Glomerular endothelial cell (primary cell): ENCODE data around the gene C15orf40. TPM values are rescaled to one million over a fixed set of nuclear protein-coding genes. Genes with fewer than 3 reads are reported as not detected.
A peak's percentile ranks its signal among the peaks of the same experiment; 100 is the strongest.

Experiments
- DNase-seq: peaks from one replicate; pipeline ENCODE4 v3.0.0-alpha.2; 2011; ENCODE audit warnings: low read depth, low spot score; ENCODE audit errors: extremely low read depth
- total RNA-seq: library from RNA; depleted of rRNA; stranded (reverse); fragments of >200 nt; gene quantifications from 2 replicates; pipeline ENCODE4 v1.2.3, GENCODE V29; 2015

The C15orf40 gene
- total RNA-seq, 1 donor from 2014 or later, result 8.0 TPM

DNA sequence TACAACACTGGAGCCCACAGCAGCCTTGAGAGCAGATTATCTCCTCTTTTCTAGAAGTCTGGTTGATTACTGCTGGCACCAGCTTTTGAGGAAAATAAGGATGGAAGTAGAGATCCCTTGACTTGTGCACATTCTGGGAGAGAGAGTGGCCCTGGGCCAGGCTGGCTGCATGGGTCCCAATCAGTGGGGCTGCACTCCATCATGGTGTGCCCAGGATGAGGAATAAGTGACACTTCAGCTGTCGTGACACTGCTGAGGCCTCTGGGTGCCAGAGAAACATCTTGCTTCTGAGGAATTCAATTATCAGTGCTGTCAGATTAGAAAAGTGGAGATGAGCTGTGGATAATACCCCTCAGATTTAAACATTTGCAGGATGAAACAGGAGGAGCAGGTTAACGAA is 16.4 kb downstream of the C15orf40 start:
- no peak for DNase-seq

DNA sequence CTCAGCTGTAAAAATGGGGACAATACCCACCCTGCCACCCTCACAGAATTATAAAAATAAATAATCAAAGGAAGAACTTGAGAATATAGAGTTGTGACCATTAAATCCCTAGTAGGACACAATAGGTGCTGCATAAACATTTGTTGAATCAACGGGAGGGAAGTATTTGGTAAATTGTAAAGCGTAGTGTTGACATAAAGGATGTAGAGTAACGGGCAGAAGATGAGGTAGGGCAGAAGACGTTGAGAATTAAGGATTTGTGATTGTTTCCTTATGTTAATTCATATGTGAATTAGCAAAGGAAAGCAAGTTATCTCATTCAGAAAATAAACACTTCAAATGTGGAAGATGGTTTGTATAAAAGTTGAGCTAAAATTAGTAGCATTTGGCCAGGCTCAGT is 18.3 kb downstream of the C15orf40 start:
- DNase-seq, result no peak

DNA sequence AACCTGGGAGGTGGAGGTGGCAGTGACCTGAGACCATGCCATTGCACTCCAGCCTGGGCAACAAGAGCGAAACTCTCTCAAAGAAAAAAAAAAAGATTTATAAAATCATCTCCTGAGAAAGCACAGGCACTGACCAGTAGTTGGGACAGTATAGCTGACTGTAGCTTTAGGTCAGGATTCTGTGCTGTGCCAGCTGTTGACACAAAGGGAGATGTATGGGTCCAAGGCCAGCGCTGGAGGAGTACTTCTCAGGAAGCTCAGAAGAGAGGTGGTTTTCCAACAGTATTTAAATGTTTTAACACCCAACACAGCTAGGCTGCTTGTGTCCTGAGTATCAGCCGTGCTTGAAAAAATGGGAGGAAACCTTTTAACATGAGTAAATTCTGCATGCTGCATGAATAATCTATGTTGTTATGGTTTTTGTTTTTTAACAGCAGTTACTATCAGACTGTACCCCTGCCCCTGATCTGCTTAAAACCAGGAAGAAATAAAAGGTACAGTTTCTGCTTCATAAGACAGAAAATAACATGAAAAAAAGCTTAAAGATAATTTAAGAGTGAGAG is 18.9 kb downstream of the C15orf40 start:
- no peak for DNase-seq

DNA sequence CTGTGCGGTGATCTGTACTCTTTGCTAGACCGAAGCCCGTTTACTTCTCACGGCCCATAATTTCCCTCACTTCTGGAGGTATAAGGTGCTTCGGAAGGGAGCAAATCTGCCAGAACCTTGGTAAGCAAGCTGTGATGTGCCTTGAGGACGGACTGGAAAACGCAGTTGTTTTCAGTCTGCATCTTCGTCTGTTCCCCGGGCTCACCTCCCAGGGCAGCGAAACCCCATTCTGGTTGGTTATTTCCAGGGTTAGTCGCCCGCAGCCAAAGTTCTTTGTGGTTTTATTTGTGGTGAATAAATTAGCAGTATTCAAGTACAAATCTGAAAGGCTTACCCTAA is 25.0 kb downstream of the C15orf40 start:
- no peak for DNase-seq

DNA sequence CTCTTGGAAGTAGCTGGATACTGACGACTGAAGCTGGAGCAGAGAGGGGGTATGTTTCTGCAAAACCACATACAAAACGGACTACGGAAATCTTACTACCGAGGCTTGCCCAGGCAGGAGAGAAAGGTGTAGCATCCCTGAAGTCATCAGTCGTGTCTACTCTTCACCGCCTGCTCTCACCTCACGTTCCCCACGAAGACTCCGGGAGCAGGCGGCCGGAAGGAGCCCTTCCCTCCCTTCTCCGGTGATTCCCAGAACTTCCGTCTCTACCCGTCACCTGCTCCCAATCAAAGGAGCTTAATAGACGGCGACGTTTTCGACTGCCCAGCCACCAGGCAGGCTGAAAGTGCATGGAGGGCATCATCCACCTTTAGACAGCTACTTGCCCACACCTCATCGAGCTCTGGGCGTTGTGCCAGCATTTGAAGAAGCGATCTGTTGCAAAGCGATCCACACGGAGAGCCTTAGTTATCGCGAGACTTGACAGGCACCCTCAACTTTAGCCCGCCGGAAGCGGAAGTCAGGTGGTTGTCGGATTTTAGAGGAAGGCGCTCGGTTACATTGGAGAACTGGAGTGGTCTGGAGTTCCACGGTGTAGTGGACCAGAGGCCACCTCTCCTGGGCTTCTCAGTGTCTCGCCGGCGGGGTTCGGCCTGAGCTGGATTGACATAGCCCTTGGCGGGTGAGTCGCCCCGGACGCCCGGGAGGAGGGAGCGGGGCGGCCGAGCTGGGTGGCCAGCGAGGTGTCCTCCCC is 25.6 kb downstream of the C15orf40 start, which contains the start of gene RAMAC:
TSS of gene RAMAC (plus strand) at position 523 of the 754 bp plus-strand sequence. CDS start 2,809 bp downstream, outside the sequence.
- DNase-seq, result peak; percentile 84

DNA sequence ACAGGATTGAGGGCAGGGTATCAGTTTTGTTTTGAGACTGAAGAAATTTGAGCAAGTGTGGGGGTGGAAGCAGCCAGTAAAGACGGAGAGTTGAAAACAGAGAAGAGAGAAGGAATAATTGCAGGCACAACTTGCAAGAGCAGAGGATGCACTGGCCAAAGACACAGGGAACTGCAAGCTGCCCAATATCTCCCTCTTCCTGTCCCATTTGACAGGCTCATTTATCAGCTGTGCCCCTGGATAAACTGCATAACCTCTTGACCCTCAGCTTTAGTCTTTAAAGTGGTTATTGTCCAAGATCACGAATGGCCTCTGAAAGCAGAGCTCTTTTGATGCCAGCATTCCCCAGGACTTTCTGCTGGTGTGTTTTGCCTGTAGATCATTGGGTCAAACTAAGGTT is 30.5 kb downstream of the C15orf40 start:
- DNase-seq, result no peak

DNA sequence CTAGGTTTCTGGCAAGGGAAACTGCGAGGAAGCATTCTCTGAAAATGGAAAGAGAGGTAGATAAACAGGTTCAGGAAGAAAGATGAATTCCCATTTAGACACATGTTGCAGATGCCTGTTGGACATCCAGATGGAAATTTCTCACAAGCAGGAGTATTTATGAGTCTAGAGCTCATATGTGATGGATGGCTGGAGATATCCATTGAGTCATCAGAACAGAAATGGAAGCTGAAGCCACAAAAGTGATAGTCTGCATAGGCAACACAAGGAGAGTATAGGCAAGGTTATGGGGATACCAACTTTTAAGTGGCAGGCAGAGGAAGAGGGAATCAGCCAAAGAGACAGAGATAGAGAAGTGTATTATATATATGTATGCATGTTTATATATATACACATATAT is 31.7 kb downstream of the C15orf40 start:
- DNase-seq, result no peak

DNA sequence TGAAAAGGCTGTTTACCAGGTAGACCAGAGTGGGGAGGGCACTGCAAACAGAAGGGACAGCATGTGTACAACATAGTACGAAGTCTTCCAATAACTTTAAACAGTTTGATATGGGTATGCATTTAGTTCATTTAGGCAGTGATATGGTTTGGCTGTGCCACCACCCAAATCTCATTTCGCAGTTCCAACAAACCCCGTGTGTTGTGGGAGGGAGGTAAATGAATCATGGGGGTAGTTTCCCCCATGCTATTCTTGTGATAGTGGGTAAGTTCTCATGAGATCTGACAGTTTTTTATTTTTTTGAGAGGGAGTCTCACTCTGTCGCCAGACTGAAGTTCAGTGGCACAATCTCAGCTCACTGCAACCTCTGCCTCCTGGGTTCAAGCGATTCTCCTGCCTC is 33.0 kb downstream of the C15orf40 start:
- no peak for DNase-seq

DNA sequence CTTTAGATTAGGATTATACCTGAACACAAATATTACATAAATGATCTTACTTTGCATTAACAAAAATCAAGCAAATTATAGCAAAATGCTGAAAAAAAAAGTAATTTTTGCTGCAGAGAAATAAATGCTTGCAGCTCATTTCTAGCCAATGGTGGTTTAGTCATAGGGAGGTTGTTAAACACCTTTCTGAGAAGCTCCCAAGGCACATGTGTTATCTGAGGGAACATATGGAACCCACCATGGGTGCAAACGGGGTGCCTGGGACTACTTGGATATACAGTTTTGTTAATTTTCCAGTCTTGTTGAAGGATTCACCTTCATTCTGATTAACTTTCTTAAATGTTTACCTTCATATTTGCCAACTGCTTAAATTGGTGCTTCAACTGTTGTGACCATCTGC is 34.4 kb downstream of the C15orf40 start:
- no peak for DNase-seq

DNA sequence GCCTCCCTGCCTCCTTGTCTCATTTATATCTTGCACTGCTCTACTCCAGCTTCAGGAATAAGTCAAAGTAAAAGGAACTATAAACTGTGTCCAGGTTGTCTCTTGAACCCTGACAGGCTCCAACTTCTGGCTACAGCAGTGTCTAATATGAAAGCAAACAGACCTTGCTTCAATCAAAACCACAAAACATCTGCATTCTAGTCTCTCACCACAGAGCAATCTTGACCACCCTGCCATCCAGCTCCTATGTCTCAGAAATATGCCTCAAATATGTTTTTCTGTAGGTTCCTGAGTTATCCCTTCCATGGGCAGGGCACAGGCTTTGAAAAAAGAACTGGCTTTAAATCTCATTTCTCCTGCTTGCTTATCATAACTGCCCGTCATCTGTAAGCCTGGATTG is 38.4 kb downstream of the C15orf40 start:
- no peak for DNase-seq

DNA sequence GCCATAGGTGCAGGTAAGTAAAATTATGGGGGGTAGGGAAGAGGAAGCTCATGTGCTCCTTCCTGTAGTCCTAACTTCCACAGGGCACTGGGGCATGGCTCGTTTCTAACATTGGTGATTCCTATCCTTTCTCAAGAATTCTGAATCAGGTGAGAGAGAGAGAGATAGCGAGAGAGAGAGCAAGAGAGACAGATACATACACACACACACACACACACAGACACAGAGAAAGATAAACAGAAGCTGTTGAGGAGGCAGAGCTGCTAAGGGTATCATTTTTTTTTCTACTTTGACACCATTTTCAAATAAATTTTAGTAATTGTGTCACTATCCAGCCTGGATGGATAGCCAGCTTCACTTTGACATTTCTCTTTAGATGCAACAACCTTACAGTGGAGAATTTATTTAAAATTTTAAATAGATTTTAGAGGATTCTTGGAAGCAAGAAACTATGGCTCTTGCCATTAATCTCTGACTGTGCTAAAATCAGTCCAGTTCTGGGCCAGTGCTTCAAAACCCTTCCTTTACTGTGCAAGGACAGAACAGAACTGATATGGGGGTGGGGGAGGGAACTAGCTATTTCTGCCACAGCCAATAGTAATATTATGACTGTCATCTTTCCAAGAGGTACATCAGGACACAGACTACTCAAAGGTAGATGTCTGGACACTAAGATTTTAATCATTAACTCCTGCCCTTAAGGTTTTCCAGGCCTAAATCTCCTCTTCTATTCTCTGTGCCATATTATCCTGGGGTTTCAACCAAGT is 40.0 kb downstream of the C15orf40 start:
- no peak for DNase-seq

DNA sequence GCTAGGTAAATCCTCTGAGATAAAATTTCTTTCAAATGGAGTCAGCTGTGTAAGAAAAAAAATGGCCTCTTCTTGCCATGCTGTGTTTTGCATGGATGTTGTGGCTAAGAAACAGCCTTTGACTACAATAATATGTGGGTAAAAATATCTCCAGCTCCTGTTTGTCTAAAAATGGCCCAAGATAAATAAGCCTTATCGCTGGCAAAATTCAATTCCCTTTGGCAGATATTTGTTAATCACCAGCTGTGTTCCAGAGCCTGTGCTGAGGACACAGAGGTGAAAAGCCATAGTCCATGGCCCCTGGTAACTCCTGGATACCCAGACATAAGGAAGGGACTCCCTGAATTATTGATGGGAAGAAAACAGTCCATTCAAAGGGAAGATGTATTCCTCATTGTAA is 40.7 kb downstream of the C15orf40 start:
- DNase-seq, result no peak

DNA sequence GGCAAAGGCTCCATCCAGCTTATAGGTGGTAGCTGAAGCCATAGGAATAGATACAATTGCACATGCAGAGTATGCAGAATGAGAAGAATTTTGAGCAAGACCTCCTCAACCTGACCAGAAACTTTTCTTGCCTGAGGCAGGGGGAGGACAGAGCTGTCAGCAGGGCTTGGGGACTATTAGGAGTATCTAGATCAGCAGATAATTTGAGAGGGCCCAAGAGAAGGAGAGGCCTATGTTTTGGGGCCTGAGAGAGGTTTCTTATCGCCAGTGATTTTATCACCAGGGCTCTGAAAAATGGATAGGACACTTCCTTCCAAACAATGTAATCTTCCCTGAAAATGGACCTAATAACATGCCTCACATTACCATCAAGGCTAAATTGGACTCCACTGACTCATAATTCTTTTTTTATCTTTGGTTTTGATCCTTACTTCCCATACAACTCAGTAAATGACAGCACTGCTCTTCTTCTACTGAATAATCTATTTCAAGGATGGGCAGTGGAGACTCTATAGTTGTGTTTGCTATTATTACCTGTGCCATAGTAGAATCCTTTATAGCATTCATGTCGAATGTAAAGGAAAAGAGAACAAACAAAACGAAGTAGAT is 41.3 kb downstream of the C15orf40 start:
- DNase-seq, result no peak

DNA sequence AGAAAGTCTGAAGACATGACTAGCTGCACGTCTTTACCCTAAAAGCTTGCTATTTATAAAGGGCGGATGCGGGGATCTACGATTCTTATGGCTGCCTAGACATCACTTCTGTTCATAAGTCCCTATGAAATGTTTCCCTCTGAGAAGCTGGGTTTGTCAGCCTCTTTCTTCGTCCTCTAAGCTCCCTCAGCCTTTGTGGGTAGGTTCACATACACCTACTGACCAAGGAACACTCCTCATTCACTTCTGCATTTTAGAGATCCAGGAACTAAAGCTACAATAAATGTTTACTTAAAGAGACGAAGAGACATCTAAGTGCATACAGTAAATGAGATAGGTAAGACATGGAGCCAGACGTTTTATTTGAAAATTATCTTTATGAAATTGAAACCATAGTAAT is 42.1 kb downstream of the C15orf40 start:
- DNase-seq, result no peak

DNA sequence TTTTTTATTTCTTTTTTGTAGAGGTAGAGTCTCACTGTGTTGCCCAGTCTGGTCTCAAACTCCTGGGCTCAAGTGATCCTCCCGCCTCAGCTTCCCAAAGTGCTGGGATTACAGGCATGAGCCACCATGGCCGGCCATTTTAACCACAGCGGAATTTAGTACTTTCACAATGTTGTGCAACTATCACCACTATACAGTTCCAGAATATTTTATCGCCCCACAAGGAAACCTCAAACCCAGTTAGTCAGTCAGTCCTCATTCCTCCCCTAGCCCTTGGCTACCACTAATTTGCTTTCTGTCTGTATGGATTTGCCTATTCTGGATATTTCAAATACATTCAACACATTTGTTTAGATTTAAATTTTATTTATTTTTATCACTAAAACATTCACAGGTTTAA is 43.4 kb downstream of the C15orf40 start:
- DNase-seq, result no peak

DNA sequence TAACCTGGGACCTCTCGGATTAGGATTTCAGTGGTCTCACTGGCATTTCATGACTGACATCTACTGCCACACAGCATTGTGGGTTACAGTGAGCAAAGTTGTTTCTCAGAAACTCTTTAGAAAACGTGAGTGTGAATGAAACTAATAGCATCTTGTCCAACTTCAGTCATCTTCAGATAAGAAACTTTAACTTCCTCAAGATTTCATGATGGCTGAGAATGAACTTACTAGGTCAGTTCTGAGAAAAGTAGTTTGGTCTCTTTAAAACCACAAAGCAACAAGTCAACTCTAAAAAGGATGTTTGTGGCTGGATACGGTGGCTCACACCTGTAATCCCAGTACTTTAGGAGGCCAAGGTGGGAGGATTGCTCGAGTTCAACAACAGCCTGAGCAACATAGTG is 44.8 kb downstream of the C15orf40 start:
- no peak for DNase-seq

DNA sequence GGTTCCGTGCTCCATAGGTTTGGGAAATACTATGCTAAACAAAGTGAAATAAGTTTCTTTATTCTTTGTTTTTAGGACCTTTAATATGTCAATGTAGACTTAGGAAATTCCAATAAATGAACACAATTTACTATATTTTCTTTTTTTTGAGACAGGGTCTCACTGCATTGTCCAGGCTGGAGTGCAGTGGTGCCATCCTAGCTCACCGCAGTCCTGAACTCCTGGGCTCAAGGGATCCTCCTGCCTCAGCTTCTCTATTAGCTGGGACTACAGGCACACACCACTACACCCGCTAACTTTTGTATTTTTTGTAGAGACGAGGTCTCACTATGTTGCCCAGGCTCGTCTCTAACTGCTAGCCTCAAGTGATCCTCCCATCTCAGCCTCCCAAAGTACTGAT is 46.5 kb downstream of the C15orf40 start:
- no peak for DNase-seq

DNA sequence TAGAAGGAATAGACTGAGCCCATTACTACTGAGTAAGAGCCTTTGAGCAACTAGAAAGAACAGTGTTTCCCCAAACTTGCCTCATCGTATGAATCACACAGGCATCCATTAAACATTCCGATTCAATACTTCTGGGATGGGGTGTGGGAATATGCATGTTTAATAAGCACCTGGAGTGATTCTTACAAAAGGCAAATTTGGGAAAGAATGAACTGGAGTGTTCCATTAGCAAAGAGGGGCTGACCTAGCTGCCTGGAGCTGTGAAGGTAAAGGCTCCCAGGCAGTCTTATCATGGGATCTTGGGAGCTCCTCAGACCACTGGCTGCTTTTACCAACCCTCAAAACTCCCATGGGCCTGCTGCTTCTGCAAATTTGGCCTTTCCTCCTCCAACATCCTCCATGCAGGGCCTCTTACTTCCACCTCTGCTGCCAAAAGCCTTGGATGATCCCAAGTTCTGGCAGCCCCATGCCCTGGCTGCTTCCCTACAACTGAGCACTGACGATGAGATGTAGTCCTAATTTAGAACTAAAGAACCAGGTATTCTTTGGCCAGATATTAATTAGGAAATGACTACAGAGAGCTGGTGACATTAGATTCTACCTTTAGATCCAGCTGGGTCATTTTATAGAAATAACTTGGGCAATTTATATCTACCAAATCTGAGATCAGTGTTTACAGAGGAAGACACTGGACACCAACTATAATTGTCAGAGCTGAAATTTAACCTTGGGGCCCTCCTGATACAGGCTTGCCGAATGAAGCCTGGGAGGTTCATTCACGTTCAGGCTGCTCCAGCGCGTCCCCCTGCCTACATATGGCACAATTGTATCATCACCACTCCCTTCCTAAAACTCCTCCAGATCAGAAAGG is 47.7 kb downstream of the C15orf40 start:
- DNase-seq, result no peak

DNA sequence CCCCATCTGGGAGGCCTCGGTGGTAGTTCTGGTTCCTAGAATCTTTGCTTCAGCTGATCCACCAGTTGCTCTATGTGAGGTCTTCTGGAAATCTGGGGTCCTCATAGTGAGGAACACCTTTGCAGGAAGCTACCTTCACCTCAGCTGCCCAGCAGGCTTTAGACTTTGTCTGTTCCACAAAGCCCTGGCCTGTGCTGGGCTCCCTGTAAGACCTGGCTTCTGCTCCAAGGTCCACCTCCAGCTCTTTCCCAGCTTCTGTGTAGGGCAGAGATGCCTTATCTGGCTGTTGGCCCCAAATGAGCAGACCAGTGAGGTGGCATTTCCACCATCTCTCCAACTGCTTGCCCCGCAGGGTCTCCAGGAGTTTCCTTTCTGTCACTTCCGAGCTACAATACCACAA is 50.7 kb downstream of the C15orf40 start:
- no peak for DNase-seq

DNA sequence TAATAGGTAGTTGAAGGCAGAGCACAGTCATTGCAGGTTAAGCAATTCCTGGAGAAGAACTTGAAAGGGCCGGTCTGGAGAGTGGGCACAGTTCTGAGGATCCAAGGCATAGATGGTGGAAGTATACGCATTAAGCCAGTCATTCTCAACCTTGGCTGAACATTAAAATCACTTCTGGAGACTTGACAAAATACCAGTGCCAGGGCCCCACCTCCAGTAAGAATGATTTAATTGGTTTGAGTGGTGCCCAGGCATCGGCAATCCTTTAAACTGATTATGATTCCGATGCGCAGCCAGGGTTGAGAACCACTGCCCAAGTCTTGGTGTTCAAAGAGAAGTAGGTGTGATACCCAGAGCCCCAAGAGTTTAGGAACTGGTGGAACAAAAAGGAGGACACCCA is 52.0 kb downstream of the C15orf40 start:
- DNase-seq, result no peak

DNA sequence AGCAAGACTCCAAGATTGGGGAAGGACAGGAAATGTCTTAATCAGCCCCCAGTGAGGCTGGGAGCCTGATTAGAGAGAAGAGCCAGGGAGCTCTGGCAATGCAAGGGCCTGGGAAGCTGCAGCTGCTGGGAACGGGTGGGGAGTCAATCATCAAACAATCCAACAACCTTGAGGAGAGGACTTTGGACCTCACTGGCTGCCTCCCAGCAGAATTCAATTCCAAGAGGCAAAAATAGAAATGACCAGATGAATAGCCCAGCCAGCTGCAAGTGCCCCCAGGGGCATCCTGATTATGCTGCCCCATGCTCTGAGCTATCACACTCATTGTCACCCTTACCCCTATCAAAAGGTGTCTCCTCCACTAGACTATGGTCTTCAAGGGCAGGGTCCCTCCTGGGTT is 52.8 kb downstream of the C15orf40 start:
- no peak for DNase-seq
